CD4-positive, alpha-beta T cell (primary cell): ENCODE data around the gene TCP11. TPM values are rescaled to one million over a fixed set of nuclear protein-coding genes. Genes with fewer than 3 reads are reported as not detected.
A peak's percentile ranks its signal among the peaks of the same experiment; 100 is the strongest.

Experiments used
- ATAC-seq: fragments of 200-7000 bp; cut with Tn5 transposase; one replicate; pipeline ENCODE4 v1.10.0; 2022; ENCODE audit warnings: mild to moderate bottlenecking; ENCODE audit not compliant: poor library complexity
- CTCF ChIA-PET: fragments of 350-600 bp; sonication (Branson Sonifier 250); formaldehyde crosslinking; loops from one replicate; lab custom pipeline; 2021; ENCODE audit warnings: antibody characterized with exemption, inconsistent platforms; lab: Charles Lee
- POLR2A ChIA-PET: fragments of 350-600 bp; sonication (Branson Sonifier 250); formaldehyde crosslinking; loops from one replicate; lab custom pipeline; 2021; ENCODE audit warnings: antibody characterized with exemption, inconsistent platforms; lab: Charles Lee
- DNase-seq, 14 experiments: peaks; one replicate each; pipeline ENCODE4 v3.0.0-alpha.2; 2013 to 2020; ENCODE audit warnings: mixed read lengths in 2 of 14
- H3K27ac ChIP-seq, 2 donors: one replicate each; pipeline versions ENCODE4 v1.5.1 to v1.7.0; 2013; ENCODE audit warnings: low read length in 2 of 2, low read depth in 1 of 2, mild to moderate bottlenecking in 1 of 2
- H3K27me3 ChIP-seq, 2 experiments: 1 replicate in 1 of 2; 2 replicates in 1 of 2; pipeline versions ENCODE4 v1.6.1 to v1.7.0; 2013; ENCODE audit warnings: low read length in 2 of 2, control low read depth in 1 of 2, mild to moderate bottlenecking in 1 of 2, moderate library complexity in 1 of 2; ENCODE audit not compliant: insufficient read depth in 2 of 2, control insufficient read depth in 1 of 2
- H3K36me3 ChIP-seq: one replicate; pipeline ENCODE4 v1.6.1; 2013; ENCODE audit warnings: low read length, control low read depth; ENCODE audit not compliant: insufficient read depth
- H3K4me1 ChIP-seq: one replicate; pipeline ENCODE4 v1.6.1; 2013; ENCODE audit warnings: low read length, control low read depth; ENCODE audit not compliant: insufficient read depth
- H3K4me3 ChIP-seq: one replicate; pipeline ENCODE4 v1.5.1; 2013; ENCODE audit warnings: mild to moderate bottlenecking, low read length, moderate library complexity
- H3K9me3 ChIP-seq, 2 experiments: 1 replicate in 1 of 2; 2 replicates in 1 of 2; pipeline versions ENCODE4 v1.6.1 to v1.7.0; 2013; ENCODE audit warnings: low read length in 2 of 2, mild to moderate bottlenecking in 2 of 2, control low read depth in 1 of 2, moderate library complexity in 1 of 2; ENCODE audit not compliant: control insufficient read depth in 1 of 2, insufficient read depth in 1 of 2
- H3K27ac Mint-ChIP-seq: one replicate; pipeline ENCODE4 v1.8.0; 2020; ENCODE audit warnings: mixed read lengths
- H3K27me3 Mint-ChIP-seq: one replicate; pipeline ENCODE4 v1.8.0; 2021; ENCODE audit warnings: mixed read lengths
- H3K36me3 Mint-ChIP-seq: one replicate; pipeline ENCODE4 v1.8.0; 2021; ENCODE audit warnings: low read depth, mixed read lengths
- H3K4me1 Mint-ChIP-seq: one replicate; pipeline ENCODE4 v1.8.0; 2021; ENCODE audit warnings: low read depth, mixed read lengths
- H3K4me3 Mint-ChIP-seq: one replicate; pipeline ENCODE4 v1.8.0; 2020; ENCODE audit warnings: mild to moderate bottlenecking, mixed read lengths
- H3K9me3 Mint-ChIP-seq: one replicate; pipeline ENCODE4 v1.8.0; 2020; ENCODE audit warnings: mixed read lengths
- intact Hi-C, 2 experiments: fragments of 100-400 bp; cut with DNase I in 1 of 2; cut with micrococcal nuclease in 1 of 2; formaldehyde crosslinking; loops; one replicate each; pipeline versions ENCODE4 v1.15.1 to v1.9.0; 2023 to 2025; cut with DNase I, micrococcal nuclease
- total RNA-seq, 174 experiments: library from RNA in 2 of 174; stranded (reverse) in 2 of 174; gene quantifications; one replicate each; pipeline ENCODE4 v1.2.3 and lab custom pipeline; 2021 to 2026
- TF ChIP-seq, protein P1 (sequence below): fragments of 200-600 bp; IDR thresholded peaks from one replicate; pipeline ENCODE4 v1.8.0; 2022; ENCODE audit warnings: antibody characterized with exemption, mild to moderate bottlenecking

The TCP11 gene
- total RNA-seq, 2 experiments from 2014 or later, result not detected

DNA sequence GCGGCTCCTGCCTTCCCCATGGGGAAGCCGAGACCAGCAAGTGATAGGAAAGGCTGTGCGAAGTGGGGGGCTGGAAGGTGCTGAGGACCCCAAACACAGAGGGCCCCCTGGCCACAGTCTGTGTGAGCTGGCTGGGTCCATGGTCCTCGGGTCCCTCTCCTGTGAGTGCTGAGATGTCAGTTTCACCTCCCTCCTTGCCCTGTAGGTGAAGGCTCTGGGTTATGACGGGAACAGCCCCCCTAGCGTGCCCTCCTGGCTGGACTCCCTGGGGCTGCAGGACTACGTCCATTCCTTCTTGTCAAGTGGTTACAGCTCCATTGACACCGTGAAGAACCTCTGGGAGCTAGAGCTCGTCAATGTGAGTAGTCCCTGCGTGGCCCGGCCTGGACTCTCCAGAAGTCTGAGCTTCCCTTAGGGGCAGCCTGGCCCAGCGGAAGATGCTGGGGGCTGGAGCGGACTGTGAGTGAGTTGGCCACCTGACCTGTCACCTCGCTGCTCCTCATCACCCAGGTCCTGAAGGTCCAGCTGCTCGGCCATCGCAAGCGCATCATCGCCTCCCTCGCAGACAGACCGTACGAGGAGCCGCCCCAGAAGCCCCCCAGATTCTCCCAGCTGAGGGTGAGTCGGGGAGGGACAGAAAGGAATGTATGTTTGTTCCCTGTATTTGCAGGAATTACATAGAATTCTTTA is 61.7 kb downstream of the TCP11 start:
- Mint-ChIP-seq H3K36me3 (peaks cover 57% of the 10 kb centered on the region), H3K27ac (no peak overlapping the region), H3K4me1 (no peaks in the 10 kb centered on the region), H3K27me3 (no peaks in the 10 kb centered on the region), H3K4me3 (no peak overlapping the region), H3K9me3 (no peaks in the 10 kb centered on the region)
- ATAC-seq, result no peak
- Histone ChIP-seq H3K9me3 (no peaks in the 10 kb centered on the region), H3K27ac (no peak overlapping the region), H3K27me3 (no peaks in the 10 kb centered on the region), H3K4me3 (no peak overlapping the region), H3K36me3 (peaks cover 43% of the 10 kb centered on the region), H3K4me1 (no peaks in the 10 kb centered on the region)
- intact Hi-C loops, result no loop called here
- CTCF ChIA-PET, result no interaction called here
- TF ChIP-seq, protein P1, sequence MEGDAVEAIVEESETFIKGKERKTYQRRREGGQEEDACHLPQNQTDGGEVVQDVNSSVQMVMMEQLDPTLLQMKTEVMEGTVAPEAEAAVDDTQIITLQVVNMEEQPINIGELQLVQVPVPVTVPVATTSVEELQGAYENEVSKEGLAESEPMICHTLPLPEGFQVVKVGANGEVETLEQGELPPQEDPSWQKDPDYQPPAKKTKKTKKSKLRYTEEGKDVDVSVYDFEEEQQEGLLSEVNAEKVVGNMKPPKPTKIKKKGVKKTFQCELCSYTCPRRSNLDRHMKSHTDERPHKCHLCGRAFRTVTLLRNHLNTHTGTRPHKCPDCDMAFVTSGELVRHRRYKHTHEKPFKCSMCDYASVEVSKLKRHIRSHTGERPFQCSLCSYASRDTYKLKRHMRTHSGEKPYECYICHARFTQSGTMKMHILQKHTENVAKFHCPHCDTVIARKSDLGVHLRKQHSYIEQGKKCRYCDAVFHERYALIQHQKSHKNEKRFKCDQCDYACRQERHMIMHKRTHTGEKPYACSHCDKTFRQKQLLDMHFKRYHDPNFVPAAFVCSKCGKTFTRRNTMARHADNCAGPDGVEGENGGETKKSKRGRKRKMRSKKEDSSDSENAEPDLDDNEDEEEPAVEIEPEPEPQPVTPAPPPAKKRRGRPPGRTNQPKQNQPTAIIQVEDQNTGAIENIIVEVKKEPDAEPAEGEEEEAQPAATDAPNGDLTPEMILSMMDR, result no peak
- DNase-seq, result peak in 1 of 14 experiments; percentile 15
- POLR2A ChIA-PET, result no interaction called here

DNA sequence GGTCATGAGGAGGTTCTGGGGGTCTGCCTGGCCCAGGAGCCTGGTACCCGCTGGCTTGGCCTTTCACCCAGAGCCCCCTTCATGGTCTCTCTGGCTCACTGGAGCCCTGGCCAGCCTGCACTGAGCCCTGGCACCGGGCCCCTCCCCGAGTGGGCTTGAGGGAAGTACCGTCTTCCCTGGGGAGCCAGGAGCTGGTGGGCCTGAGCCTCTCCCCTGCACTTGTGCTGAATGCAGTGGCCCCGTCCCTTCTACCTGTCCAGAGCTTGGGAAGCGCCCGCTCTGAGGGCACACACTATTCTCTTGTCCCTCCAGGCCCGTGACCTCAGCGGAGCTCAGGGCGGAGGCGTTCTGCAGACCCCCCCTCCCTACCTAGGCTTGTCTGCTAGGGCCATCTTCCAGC is 62.2 kb downstream of the TCP11 start:
- Mint-ChIP-seq H3K9me3 (no peaks in the 10 kb centered on the region), H3K27ac (no peak overlapping the region), H3K4me3 (no peak overlapping the region), H3K27me3 (no peaks in the 10 kb centered on the region), H3K4me1 (no peaks in the 10 kb centered on the region), H3K36me3 (peaks cover 59% of the 10 kb centered on the region)
- H3K36me3 ChIP-seq, result peaks cover 43% of the 10 kb centered on the region
- no peaks in the 10 kb centered on the region for H3K9me3 ChIP-seq
- no peaks in the 10 kb centered on the region for H3K4me1 ChIP-seq
- intact Hi-C loops, result no loop called here
- ChIA-PET POLR2A (no interaction called here), CTCF (no interaction called here)
- TF ChIP-seq, protein P1, result no peak
- no peaks in the 10 kb centered on the region for H3K27me3 ChIP-seq
- ATAC-seq (no peak), DNase-seq (peak in 1 of 14 experiments; percentile 21)
- H3K4me3 ChIP-seq, result no peak overlapping the region
- H3K27ac ChIP-seq, result no peak overlapping the region

DNA sequence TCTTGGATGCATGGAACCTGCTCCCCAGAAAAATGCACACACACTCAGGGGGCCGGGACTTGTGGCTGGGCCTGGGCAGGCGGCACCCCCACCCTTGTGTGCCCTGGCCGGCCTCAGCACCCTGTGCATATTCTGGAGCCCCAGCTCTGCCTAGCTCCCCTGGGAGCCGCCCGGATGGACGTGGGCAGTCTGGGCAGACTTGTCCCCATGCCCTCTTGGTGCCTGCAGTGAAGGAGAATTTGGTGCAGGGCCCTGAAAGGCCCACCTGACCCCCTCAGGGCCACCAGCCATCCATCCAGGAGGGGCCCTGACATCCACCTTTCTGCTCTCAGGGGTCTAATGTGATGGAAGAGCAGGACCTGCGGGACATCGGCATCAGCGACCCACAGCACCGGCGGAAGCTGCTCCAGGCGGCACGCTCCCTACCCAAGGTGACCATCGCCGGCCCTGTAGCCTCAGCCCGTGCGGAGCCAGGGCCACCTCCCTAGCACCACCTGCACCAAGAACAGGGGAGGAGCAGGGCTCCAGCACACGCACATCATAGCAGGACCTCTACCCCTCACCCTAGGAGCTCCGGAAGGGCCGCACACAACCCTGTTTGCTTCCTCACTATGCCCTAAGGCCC is 62.8 kb downstream of the TCP11 start:
- Mint-ChIP-seq H3K9me3 (no peaks in the 10 kb centered on the region), H3K27ac (no peak overlapping the region), H3K27me3 (no peaks in the 10 kb centered on the region), H3K4me3 (no peak overlapping the region), H3K36me3 (peaks cover 57% of the 10 kb centered on the region), H3K4me1 (no peaks in the 10 kb centered on the region)
- Histone ChIP-seq H3K9me3 (no peaks in the 10 kb centered on the region), H3K27ac (no peak overlapping the region), H3K4me1 (no peaks in the 10 kb centered on the region), H3K4me3 (no peak overlapping the region), H3K36me3 (peaks cover 42% of the 10 kb centered on the region), H3K27me3 (no peaks in the 10 kb centered on the region)
- CTCF ChIA-PET, result no interaction called here
- DNase-seq (peak in 1 of 14 experiments; percentile 22), ATAC-seq (no peak)
- intact Hi-C loops, result no loop called here
- POLR2A ChIA-PET, result no interaction called here
- TF ChIP-seq, protein P1, result no peak
